GM21576 (cell line): ENCODE results near the gene HPSE2.

Experiments
- ATAC-seq: cut with Tn5 transposase; IDR thresholded peaks from one replicate; pipeline ENCODE4 v1.9.1; 2021; ENCODE audit warnings: mild to moderate bottlenecking, moderate library complexity; ENCODE audit not compliant: unreplicated experiment

Gene HPSE2

GRCh38 chr10:98469001-98469931 is 766.4 kb downstream of the HPSE2 start:
- no peak for ATAC-seq

GRCh38 chr10:98467506-98468318 is 767.9 kb downstream of the HPSE2 start:
- peak; percentile 83 for ATAC-seq

GRCh38 chr10:98466861-98467505 is 768.7 kb downstream of the HPSE2 start:
- ATAC-seq: no peak

- no peak for ATAC-seq
These were observed 769.8 kb downstream of the HPSE2 start for GRCh38 chr10:98465866-98466265.

- no peak for ATAC-seq
These were observed 771.5 kb downstream of the HPSE2 start for GRCh38 chr10:98463976-98464754.

- no peak for ATAC-seq
These were observed 772.6 kb downstream of the HPSE2 start for GRCh38 chr10:98463016-98463415.

- no peak for ATAC-seq
These were observed 774.2 kb downstream of the HPSE2 start for GRCh38 chr10:98461500-98461842.

- no peak for ATAC-seq
These were observed 774.7 kb downstream of the HPSE2 start for GRCh38 chr10:98460837-98461499.

GRCh38 chr10:98458809-98459784 is 776.6 kb downstream of the HPSE2 start:
- no peak for ATAC-seq

- no peak for ATAC-seq
These were observed 777.9 kb downstream of the HPSE2 start for GRCh38 chr10:98457721-98458120.

GRCh38 chr10:98456686-98457482 is 778.8 kb downstream of the HPSE2 start:
- no peak for ATAC-seq

GRCh38 chr10:98456043-98456570 is 779.5 kb downstream of the HPSE2 start:
- ATAC-seq: no peak

GRCh38 chr10:98453729-98454128 is 781.9 kb downstream of the HPSE2 start:
- no peak for ATAC-seq

- no peak for ATAC-seq
These were observed 785.0 kb downstream of the HPSE2 start for GRCh38 chr10:98450618-98451017.

GRCh38 chr10:98449287-98449686 is 786.4 kb downstream of the HPSE2 start:
- ATAC-seq: no peak

- peak; percentile 86 for ATAC-seq
These were observed 788.9 kb downstream of the HPSE2 start, which contains the start of gene HPS1 for GRCh38 chr10:98446661-98447221. HPS1 (minus strand) TSS chr10:98446935; CDS start chr10:98443240, 3,695 bp downstream.

GRCh38 chr10:98446151-98446660 is 789.4 kb downstream of the HPSE2 start:
- ATAC-seq: peak; percentile 38
